Caco-2 (cell line): ENCODE data around the gene TUBB2B. TPM values are rescaled to one million over a fixed set of nuclear protein-coding genes. Genes with fewer than 3 reads are reported as not detected.
"Not testable (repeated sequence)": the region's sequence is repeated elsewhere in the genome, so short reads cannot be mapped to it uniquely, and the experiment has no call there.

Source experiments
- BruUV-seq: library from RNA; stranded (reverse); fragments of 400-500 nt; replicated peaks from 2 replicates; lab custom pipeline; 2021; lab: Mats Ljungman, UMichigan
- CTCF ChIA-PET: fragments of 300-600 bp; sonication (Branson Sonifier 250); formaldehyde crosslinking; loops from one replicate; lab custom pipeline; 2022; ENCODE audit warnings: antibody characterized with exemption; lab: Charles Lee
- POLR2A ChIA-PET: fragments of 300-600 bp; sonication (Branson Sonifier 250); formaldehyde crosslinking; loops from one replicate; lab custom pipeline; 2022; ENCODE audit warnings: antibody characterized with exemption; lab: Charles Lee
- DNase-seq, 2 experiments: peaks; one replicate each; pipeline versions ENCODE4 v3.0.0 to v3.0.0-alpha.2; 2020 to 2022
- H3K27me3 ChIP-seq: replicated peaks from 2 replicates; pipeline ENCODE4 v1.6.0; 2011; ENCODE audit warnings: low read length; ENCODE audit not compliant: control insufficient read depth, insufficient read depth
- H3K36me3 ChIP-seq: 2 replicates; pipeline ENCODE4 v1.5.1; 2011; ENCODE audit warnings: low read length; ENCODE audit not compliant: control insufficient read depth, insufficient read depth
- H3K4me1 ChIP-seq: fragments of 250-450 bp; sonication (Bioruptor Pico); 2 replicates; pipeline ENCODE4 v1.5.1; 2020; ENCODE audit warnings: mild to moderate bottlenecking
- H3K4me3 ChIP-seq: 2 replicates; pipeline ENCODE4 v1.5.1; 2011; ENCODE audit warnings: low read depth, mild to moderate bottlenecking, control low read depth, low read length
- H3K9me3 ChIP-seq: fragments of 250-450 bp; sonication (Bioruptor Pico); 2 replicates; pipeline ENCODE4 v1.5.1; 2020; ENCODE audit warnings: mild to moderate bottlenecking, moderate library complexity
- H3K27ac Mint-ChIP-seq: one replicate; pipeline ENCODE4 v1.8.0; 2022; ENCODE audit warnings: mixed read lengths; ENCODE audit not compliant: unreplicated experiment
- H3K27me3 Mint-ChIP-seq: one replicate; pipeline ENCODE4 v1.8.0; 2022; ENCODE audit warnings: mixed read lengths; ENCODE audit not compliant: insufficient read depth, unreplicated experiment
- H3K36me3 Mint-ChIP-seq: one replicate; pipeline ENCODE4 v1.8.0; 2022; ENCODE audit warnings: mild to moderate bottlenecking, mixed read lengths; ENCODE audit not compliant: insufficient read depth, unreplicated experiment
- H3K4me1 Mint-ChIP-seq: one replicate; pipeline ENCODE4 v1.8.0; 2022; ENCODE audit warnings: low read depth, mixed read lengths; ENCODE audit not compliant: unreplicated experiment
- H3K4me3 Mint-ChIP-seq: one replicate; pipeline ENCODE4 v1.8.0; 2022; ENCODE audit warnings: mild to moderate bottlenecking, moderate library complexity, mixed read lengths; ENCODE audit not compliant: unreplicated experiment
- H3K9me3 Mint-ChIP-seq: one replicate; pipeline ENCODE4 v1.8.0; 2022; ENCODE audit warnings: mixed read lengths; ENCODE audit not compliant: unreplicated experiment
- intact Hi-C: fragments of 100-400 bp; cut with micrococcal nuclease; formaldehyde crosslinking; loops from one replicate; pipeline ENCODE4 v1.10.0; 2022; ENCODE audit not compliant: unreplicated experiment
- total RNA-seq: library from RNA; stranded (reverse); gene quantifications from 2 replicates; pipeline ENCODE4 v1.2.3, GENCODE V29; 2022
- TF ChIP-seq, protein P1 (sequence below), 2 experiments: fragments of 200-600 bp in 1 of 2; IDR thresholded peaks; 1 replicate in 1 of 2; 2 replicates in 1 of 2; pipeline versions ENCODE4 v1.5.1 to v1.8.0; 2011 to 2022; ENCODE audit warnings: antibody characterized with exemption in 1 of 2, control low read depth in 1 of 2, inconsistent platforms in 1 of 2, low read depth in 1 of 2, low read length in 1 of 2, mild to moderate bottlenecking in 1 of 2, moderate library complexity in 1 of 2; ENCODE audit not compliant: insufficient read depth in 1 of 2, severe bottlenecking in 1 of 2, unreplicated experiment in 1 of 2

The TUBB2B gene
- total RNA-seq, 1 experiment from 2014 or later: 150 TPM

DNA sequence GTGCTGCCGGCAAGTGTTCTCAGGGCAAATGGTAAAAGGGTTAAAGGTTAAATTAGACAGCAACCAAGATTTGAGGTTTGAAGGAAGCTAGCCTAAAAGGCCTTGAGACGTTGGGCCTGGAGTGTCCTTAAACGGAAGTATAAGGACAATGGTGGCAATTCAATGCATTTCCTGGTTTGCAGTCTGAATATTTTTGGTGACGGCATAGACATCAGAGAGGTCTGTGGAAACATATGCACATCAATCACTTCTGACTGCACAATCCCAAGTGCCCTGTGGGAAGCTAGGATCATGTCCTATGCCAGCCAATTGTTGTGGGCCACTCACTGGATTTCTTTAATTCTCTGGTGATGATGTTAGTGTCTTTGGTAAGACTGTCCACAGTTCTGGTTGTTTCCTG, 44.4 kb downstream of the TUBB2B start:
- Mint-ChIP-seq H3K36me3 (no peaks in the 10 kb centered on the region), H3K9me3 (no peaks in the 10 kb centered on the region), H3K4me3 (no peak overlapping the region), H3K4me1 (no peaks in the 10 kb centered on the region), H3K27ac (no peak overlapping the region), H3K27me3 (no peaks in the 10 kb centered on the region)
- Histone ChIP-seq H3K4me1 (no peaks in the 10 kb centered on the region), H3K4me3 (no peak overlapping the region), H3K36me3 (no peaks in the 10 kb centered on the region), H3K9me3 (no peaks in the 10 kb centered on the region), H3K27me3 (no peaks in the 10 kb centered on the region)
- BruUV-seq: no TSS peak
- intact Hi-C loops: no loop called here
- TF ChIP-seq, protein P1, sequence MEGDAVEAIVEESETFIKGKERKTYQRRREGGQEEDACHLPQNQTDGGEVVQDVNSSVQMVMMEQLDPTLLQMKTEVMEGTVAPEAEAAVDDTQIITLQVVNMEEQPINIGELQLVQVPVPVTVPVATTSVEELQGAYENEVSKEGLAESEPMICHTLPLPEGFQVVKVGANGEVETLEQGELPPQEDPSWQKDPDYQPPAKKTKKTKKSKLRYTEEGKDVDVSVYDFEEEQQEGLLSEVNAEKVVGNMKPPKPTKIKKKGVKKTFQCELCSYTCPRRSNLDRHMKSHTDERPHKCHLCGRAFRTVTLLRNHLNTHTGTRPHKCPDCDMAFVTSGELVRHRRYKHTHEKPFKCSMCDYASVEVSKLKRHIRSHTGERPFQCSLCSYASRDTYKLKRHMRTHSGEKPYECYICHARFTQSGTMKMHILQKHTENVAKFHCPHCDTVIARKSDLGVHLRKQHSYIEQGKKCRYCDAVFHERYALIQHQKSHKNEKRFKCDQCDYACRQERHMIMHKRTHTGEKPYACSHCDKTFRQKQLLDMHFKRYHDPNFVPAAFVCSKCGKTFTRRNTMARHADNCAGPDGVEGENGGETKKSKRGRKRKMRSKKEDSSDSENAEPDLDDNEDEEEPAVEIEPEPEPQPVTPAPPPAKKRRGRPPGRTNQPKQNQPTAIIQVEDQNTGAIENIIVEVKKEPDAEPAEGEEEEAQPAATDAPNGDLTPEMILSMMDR (IDR thresholded peaks at IDR 0.05; ENCODE audit: insufficient read depth in 1 of 2, low read depth in 1 of 2, low read length in 1 of 2, severe bottlenecking in 1 of 2, unreplicated experiment in 1 of 2): no peak
- ChIA-PET POLR2A (no interaction called here), CTCF (interaction anchor here (0.9 kb wide), 1 partner anchor 379 kb away, joined by 7 read pairs; no protein-coding TSS in a partner anchor)
- DNase-seq: no peak

DNA sequence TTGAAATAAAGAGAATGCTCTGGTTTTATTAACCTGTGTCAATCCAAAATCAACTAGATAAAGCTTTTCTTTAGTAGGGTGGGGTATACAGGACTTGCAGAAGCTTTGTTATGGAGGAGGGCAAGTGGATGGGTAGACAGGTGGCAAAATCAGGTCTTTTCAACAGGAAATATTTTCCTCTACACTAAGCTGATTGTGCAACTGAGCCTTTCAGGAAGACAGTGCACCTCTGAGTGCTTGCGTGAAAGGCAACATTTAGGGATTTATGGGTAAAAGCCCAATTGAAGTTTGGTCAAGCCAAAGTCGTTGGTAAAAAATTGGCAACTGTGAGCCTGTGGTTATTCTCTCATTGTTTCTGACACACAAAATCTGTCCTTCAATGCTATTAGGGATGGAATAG, 46.3 kb downstream of the TUBB2B start:
- Mint-ChIP-seq H3K36me3 (no peaks in the 10 kb centered on the region), H3K4me1 (peaks cover 3% of the 10 kb centered on the region), H3K27ac (no peak overlapping the region), H3K27me3 (no peaks in the 10 kb centered on the region), H3K9me3 (no peaks in the 10 kb centered on the region), H3K4me3 (no peak overlapping the region)
- H3K9me3 ChIP-seq: no peaks in the 10 kb centered on the region
- intact Hi-C loops: no loop called here
- POLR2A ChIA-PET: no interaction called here
- peaks cover 8% of the 10 kb centered on the region for H3K4me1 ChIP-seq
- CTCF ChIA-PET: no interaction called here
- H3K27me3 ChIP-seq: no peaks in the 10 kb centered on the region
- DNase-seq: no peak
- H3K36me3 ChIP-seq: no peaks in the 10 kb centered on the region
- no TSS peak for BruUV-seq
- no peak overlapping the region for H3K4me3 ChIP-seq
- TF ChIP-seq, protein P1 (IDR thresholded peaks at IDR 0.05; ENCODE audit: insufficient read depth in 1 of 2, low read depth in 1 of 2, low read length in 1 of 2, severe bottlenecking in 1 of 2, unreplicated experiment in 1 of 2): no peak

DNA sequence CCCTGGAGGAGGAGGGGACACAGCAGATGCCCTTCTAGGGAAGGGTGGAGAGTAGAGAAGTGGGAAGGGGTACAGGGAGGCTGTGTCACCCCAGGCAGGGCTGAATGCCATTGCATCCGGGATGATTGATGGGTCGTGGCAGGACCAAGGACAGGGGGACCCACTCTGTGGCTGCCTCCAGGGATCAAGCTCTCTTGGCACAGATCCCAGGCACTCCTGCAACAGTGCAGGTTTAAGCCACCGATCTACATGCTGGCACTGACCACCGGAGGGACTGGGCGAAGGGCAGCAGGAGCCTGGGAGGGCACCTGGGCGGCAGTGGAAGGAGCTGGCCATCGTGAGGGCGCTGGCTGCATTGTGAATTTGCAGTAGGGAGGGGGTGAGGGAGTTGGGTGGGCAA, 47.5 kb downstream of the TUBB2B start:
- peaks cover 14% of the 10 kb centered on the region for H3K4me1 ChIP-seq
- H3K4me3 ChIP-seq, BruUV-seq, H3K27ac Mint-ChIP-seq, H3K27me3 Mint-ChIP-seq, H3K4me3 Mint-ChIP-seq, H3K36me3 Mint-ChIP-seq, POLR2A ChIA-PET, H3K27me3 ChIP-seq, DNase-seq, H3K4me1 Mint-ChIP-seq, CTCF ChIA-PET, H3K36me3 ChIP-seq, H3K9me3 ChIP-seq, H3K9me3 Mint-ChIP-seq, intact Hi-C loops: not testable (repeated sequence)

DNA sequence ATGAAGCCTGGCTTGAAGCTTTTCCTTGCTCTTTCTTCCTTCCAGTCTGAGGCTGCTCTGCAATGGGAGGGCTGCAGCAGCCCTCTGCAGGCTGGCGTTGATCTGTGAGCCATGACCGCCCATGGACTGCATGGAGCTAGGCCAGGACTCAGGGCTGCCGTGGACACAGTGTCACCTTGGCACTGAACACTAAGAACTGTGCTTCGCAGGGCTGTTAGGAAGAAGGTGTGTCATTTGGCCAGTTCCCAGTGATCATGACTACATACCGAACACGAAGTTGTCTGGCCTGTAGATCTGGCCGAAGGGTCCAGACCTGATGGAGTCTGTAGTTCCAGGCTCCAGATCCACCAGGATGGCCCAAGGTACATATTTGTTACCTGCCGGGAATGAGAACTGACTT, 48.8 kb downstream of the TUBB2B start:
- H3K9me3 Mint-ChIP-seq, H3K27ac Mint-ChIP-seq: not testable (repeated sequence)

More for the DNA sequence above, 48.8 kb downstream of the TUBB2B start:
- H3K9me3 ChIP-seq, H3K4me3 Mint-ChIP-seq, DNase-seq, H3K27me3 Mint-ChIP-seq, intact Hi-C loops, H3K27me3 ChIP-seq, POLR2A ChIA-PET, BruUV-seq, H3K4me1 Mint-ChIP-seq, H3K36me3 ChIP-seq, H3K36me3 Mint-ChIP-seq, CTCF ChIA-PET, H3K4me3 ChIP-seq: not testable (repeated sequence)
- H3K4me1 ChIP-seq: peaks cover 14% of the 10 kb centered on the region
